WTC11 (cell line): ENCODE results near the gene DGKG. TPM values are rescaled to one million over a fixed set of nuclear protein-coding genes. Genes with fewer than 3 reads are reported as not detected.

Experiments
- ATAC-seq: fragments of 200-7000 bp; cut with Tn5 transposase; 2 replicates; pipeline ENCODE4 v1.10.0; 2021; ENCODE audit warnings: mild to moderate bottlenecking, moderate library complexity
- CTCF ChIA-PET: fragments of 300-600 bp; sonication (Branson Sonifier 250); formaldehyde crosslinking; loops from one replicate; lab custom pipeline; 2021; ENCODE audit warnings: antibody characterized with exemption; lab: Charles Lee
- POLR2A ChIA-PET: fragments of 350-600 bp; sonication (Branson Sonifier 250); formaldehyde crosslinking; loops from one replicate; lab custom pipeline; 2021; ENCODE audit warnings: antibody characterized with exemption; lab: Charles Lee
- DNase-seq: peaks from one replicate; pipeline ENCODE4 v3.0.0; 2021; ENCODE audit warnings: low spot score
- H3K27ac Mint-ChIP-seq: 2 replicates; pipeline ENCODE4 v1.8.0; 2021; ENCODE audit warnings: mixed read lengths
- H3K27me3 Mint-ChIP-seq: 2 replicates; pipeline ENCODE4 v1.8.0; 2021; ENCODE audit warnings: low read depth, mild to moderate bottlenecking, moderate library complexity, mixed read lengths
- H3K36me3 Mint-ChIP-seq: 2 replicates; pipeline ENCODE4 v1.8.0; 2021; ENCODE audit warnings: mixed read lengths
- H3K4me1 Mint-ChIP-seq: 2 replicates; pipeline ENCODE4 v1.8.0; 2022; ENCODE audit warnings: mixed read lengths
- H3K4me3 Mint-ChIP-seq: 2 replicates; pipeline ENCODE4 v1.8.0; 2021; ENCODE audit warnings: mild to moderate bottlenecking, moderate library complexity, mixed read lengths
- H3K9me3 Mint-ChIP-seq: 2 replicates; pipeline ENCODE4 v1.8.0; 2021; ENCODE audit warnings: mixed read lengths
- ATF6 ChIP-seq: sonication (generic); formaldehyde crosslinking; IDR thresholded peaks from 2 replicates; pipeline ENCODE4 v1.8.1; 2023; ENCODE audit warnings: mild to moderate bottlenecking, missing genetic modification reagents
- ELF4 ChIP-seq: sonication (generic); formaldehyde crosslinking; IDR thresholded peaks from 2 replicates; pipeline ENCODE4 v1.8.1; 2022; ENCODE audit warnings: low read depth, mild to moderate bottlenecking, moderate library complexity, missing genetic modification reagents
- GABPB1 ChIP-seq: sonication (generic); formaldehyde crosslinking; IDR thresholded peaks from 2 replicates; pipeline ENCODE4 v1.8.1; 2023; ENCODE audit warnings: mild to moderate bottlenecking, missing genetic modification reagents
- JUN ChIP-seq: sonication (generic); formaldehyde crosslinking; IDR thresholded peaks from 2 replicates; pipeline ENCODE4 v1.8.0; 2023; ENCODE audit warnings: mild to moderate bottlenecking, missing genetic modification reagents
- KAT7 ChIP-seq: sonication (generic); formaldehyde crosslinking; IDR thresholded peaks from 2 replicates; pipeline ENCODE4 v1.8.1; 2023; ENCODE audit warnings: missing genetic modification reagents, mild to moderate bottlenecking, borderline replicate concordance
- MAX ChIP-seq: sonication (generic); formaldehyde crosslinking; IDR thresholded peaks from 2 replicates; pipeline ENCODE4 v1.8.0; 2022; ENCODE audit warnings: mild to moderate bottlenecking, missing genetic modification reagents
- MYBL2 ChIP-seq: sonication (generic); formaldehyde crosslinking; IDR thresholded peaks from 2 replicates; pipeline ENCODE4 v1.8.1; 2023; ENCODE audit warnings: mild to moderate bottlenecking, moderate library complexity, missing genetic modification reagents
- NFE2L1 ChIP-seq: sonication (generic); formaldehyde crosslinking; IDR thresholded peaks from 2 replicates; pipeline ENCODE4 v1.8.1; 2023; ENCODE audit warnings: missing genetic modification reagents
- RELA ChIP-seq: sonication (generic); formaldehyde crosslinking; IDR thresholded peaks from 2 replicates; pipeline ENCODE4 v1.8.1; 2022; ENCODE audit warnings: missing genetic modification reagents, mild to moderate bottlenecking, borderline replicate concordance
- SOX15 ChIP-seq: fragments of 250-450 bp; sonication (Bioruptor Pico); IDR thresholded peaks from 2 replicates; pipeline ENCODE4 v1.9.0; 2021; ENCODE audit warnings: mild to moderate bottlenecking
- SP1 ChIP-seq: sonication (generic); formaldehyde crosslinking; conservative IDR thresholded peaks from 2 replicates; pipeline ENCODE4 v1.8.1; 2022; ENCODE audit warnings: missing genetic modification reagents
- TP53 ChIP-seq: sonication (generic); formaldehyde crosslinking; IDR thresholded peaks from 2 replicates; pipeline ENCODE4 v1.8.1; 2023; ENCODE audit warnings: mild to moderate bottlenecking, missing genetic modification reagents
- ZNF317 ChIP-seq: sonication (generic); formaldehyde crosslinking; IDR thresholded peaks from 2 replicates; pipeline ENCODE4 v1.8.1; 2023; ENCODE audit warnings: low read depth, mild to moderate bottlenecking, moderate library complexity, missing genetic modification reagents, borderline replicate concordance
- ZNF396 ChIP-seq: fragments of 250-450 bp; sonication (Bioruptor Pico); IDR thresholded peaks from 2 replicates; pipeline ENCODE4 v1.8.0; 2021; ENCODE audit warnings: mild to moderate bottlenecking, moderate library complexity, borderline replicate concordance
- total RNA-seq: library from RNA; stranded (reverse); gene quantifications from 3 replicates; pipeline ENCODE4 v1.2.3, GENCODE V29; 2021
- TF ChIP-seq, protein P1 (sequence below): sonication (generic); formaldehyde crosslinking; IDR thresholded peaks from 2 replicates; pipeline ENCODE4 v1.8.1; 2023; ENCODE audit warnings: mild to moderate bottlenecking, moderate library complexity, missing genetic modification reagents
- TF ChIP-seq, protein P2 (sequence below): sonication (generic); formaldehyde crosslinking; IDR thresholded peaks from 2 replicates; pipeline ENCODE4 v1.8.0; 2023; ENCODE audit warnings: missing genetic modification reagents
- TF ChIP-seq, protein P3 (sequence below): sonication (generic); formaldehyde crosslinking; IDR thresholded peaks from 2 replicates; pipeline ENCODE4 v1.8.0; 2022; ENCODE audit warnings: missing genetic modification reagents

The DGKG gene
- total RNA-seq, 1 experiment from 2014 or later, result 0.92 TPM

GRCh38 chr3:186246941-186247340 lies 115.1 kb downstream of the DGKG start:
- Mint-ChIP-seq H3K4me1 (peaks cover 10% of the 10 kb centered on the region), H3K27me3 (peaks cover 3% of the 10 kb centered on the region; the same call in 1 of the 2 replicates), H3K27ac (no peak overlapping the region), H3K36me3 (no peaks in the 10 kb centered on the region), H3K4me3 (no peak overlapping the region), H3K9me3 (no peaks in the 10 kb centered on the region)
- no peak for TF ChIP-seq JUN (CRISPR knock-in tag)
- TF ChIP-seq, protein P1, sequence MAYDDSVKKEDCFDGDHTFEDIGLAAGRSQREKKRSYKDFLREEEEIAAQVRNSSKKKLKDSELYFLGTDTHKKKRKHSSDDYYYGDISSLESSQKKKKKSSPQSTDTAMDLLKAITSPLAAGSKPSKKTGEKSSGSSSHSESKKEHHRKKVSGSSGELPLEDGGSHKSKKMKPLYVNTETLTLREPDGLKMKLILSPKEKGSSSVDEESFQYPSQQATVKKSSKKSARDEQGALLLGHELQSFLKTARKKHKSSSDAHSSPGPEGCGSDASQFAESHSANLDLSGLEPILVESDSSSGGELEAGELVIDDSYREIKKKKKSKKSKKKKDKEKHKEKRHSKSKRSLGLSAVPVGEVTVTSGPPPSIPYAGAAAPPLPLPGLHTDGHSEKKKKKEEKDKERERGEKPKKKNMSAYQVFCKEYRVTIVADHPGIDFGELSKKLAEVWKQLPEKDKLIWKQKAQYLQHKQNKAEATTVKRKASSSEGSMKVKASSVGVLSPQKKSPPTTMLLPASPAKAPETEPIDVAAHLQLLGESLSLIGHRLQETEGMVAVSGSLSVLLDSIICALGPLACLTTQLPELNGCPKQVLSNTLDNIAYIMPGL, result no peak
- TF ChIP-seq ZNF396 (CRISPR knock-in tag), result no peak
- TF ChIP-seq ATF6, result no peak
- TF ChIP-seq, protein P2, sequence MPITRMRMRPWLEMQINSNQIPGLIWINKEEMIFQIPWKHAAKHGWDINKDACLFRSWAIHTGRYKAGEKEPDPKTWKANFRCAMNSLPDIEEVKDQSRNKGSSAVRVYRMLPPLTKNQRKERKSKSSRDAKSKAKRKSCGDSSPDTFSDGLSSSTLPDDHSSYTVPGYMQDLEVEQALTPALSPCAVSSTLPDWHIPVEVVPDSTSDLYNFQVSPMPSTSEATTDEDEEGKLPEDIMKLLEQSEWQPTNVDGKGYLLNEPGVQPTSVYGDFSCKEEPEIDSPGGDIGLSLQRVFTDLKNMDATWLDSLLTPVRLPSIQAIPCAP, result no peak
- no peak for TF ChIP-seq SOX15 (CRISPR knock-in tag)
- TF ChIP-seq ELF4 (CRISPR knock-in tag), result no peak
- TF ChIP-seq KAT7 (CRISPR knock-in tag), result no peak
- no peak for TF ChIP-seq MYBL2 (CRISPR knock-in tag)
- TF ChIP-seq SP1 (CRISPR knock-in tag), result no peak
- TF ChIP-seq NFE2L1, result no peak
- no peak for ATAC-seq
- CTCF ChIA-PET, result interaction anchor here (0.5 to 1.5 kb wide), 4 partner anchors 9 to 973 kb away, joined by 3 to 4 read pairs (median 4); no protein-coding TSS in a partner anchor
- POLR2A ChIA-PET, result no interaction called here
- no peak for DNase-seq

DNA sequence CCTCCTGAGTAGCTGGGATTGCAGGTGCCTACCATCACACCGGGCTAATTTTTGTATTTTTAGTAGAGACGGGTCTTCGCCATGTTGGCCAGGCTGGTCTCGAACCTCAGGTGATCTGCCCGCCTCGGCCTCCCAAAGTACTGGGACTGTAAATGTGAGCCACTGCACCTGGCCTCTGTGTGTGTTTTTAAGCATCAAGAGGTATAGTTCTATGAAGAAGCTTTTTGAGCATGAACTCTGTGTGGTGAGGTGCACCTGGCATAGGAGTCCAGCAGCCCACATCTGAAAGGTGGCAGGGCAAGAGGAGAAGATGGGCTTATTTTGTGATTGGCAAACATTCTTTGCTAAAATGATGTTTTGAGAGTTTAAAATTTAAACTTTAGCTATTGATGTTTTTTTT lies 118.0 kb downstream of the DGKG start:
- no peaks in the 10 kb centered on the region for H3K9me3 Mint-ChIP-seq
- TF ChIP-seq ZNF317 (CRISPR knock-in tag), result no peak
- no peak for TF ChIP-seq ATF6
- TF ChIP-seq SOX15 (CRISPR knock-in tag), result no peak
- no peak overlapping the region for H3K27ac Mint-ChIP-seq
- ATAC-seq, result no peak
- no peak for DNase-seq
- H3K4me3 Mint-ChIP-seq, result no peak overlapping the region
- H3K36me3 Mint-ChIP-seq, result no peaks in the 10 kb centered on the region
- peaks cover 20% of the 10 kb centered on the region for H3K4me1 Mint-ChIP-seq
- H3K27me3 Mint-ChIP-seq, result peaks cover 3% of the 10 kb centered on the region; the same call in 1 of the 2 replicates
- ChIA-PET POLR2A (no interaction called here), CTCF (interaction anchor here (0.6 to 2.4 kb wide), 7 partner anchors 15 to 380 kb away, joined by 3 to 8 read pairs (median 3); no protein-coding TSS in a partner anchor)

- ChIA-PET POLR2A (interaction anchor here (0.6 to 1.3 kb wide), 3 partner anchors 283 to 705 kb away, joined by 3 to 6 read pairs (median 3); partner anchors contain the start of gene TRA2B), CTCF (interaction anchor here (0.6 to 3.2 kb wide), 51 partner anchors 10 to 582 kb away, joined by 3 to 34 read pairs (median 5); no protein-coding TSS in a partner anchor)
- Mint-ChIP-seq H3K4me1 (peaks cover 25% of the 10 kb centered on the region), H3K4me3 (no peak overlapping the region), H3K27me3 (no peaks in the 10 kb centered on the region), H3K27ac (no peak overlapping the region), H3K9me3 (no peaks in the 10 kb centered on the region), H3K36me3 (no peaks in the 10 kb centered on the region)
- ATAC-seq, result peak; percentile 95
- DNase-seq, result peak; percentile 83
- TF ChIP-seq, protein P1, result peak; percentile 60; the same call in 1 of the 2 replicates
- TF ChIP-seq TP53 (CRISPR knock-in tag) (no peak), MAX (peak; percentile 53; the same call in 1 of the 2 replicates), RELA (CRISPR knock-in tag) (no peak), NFE2L1 (peak; percentile 98), GABPB1 (CRISPR knock-in tag) (peak; percentile 53; the same call in 1 of the 2 replicates)
- TF ChIP-seq, protein P3, sequence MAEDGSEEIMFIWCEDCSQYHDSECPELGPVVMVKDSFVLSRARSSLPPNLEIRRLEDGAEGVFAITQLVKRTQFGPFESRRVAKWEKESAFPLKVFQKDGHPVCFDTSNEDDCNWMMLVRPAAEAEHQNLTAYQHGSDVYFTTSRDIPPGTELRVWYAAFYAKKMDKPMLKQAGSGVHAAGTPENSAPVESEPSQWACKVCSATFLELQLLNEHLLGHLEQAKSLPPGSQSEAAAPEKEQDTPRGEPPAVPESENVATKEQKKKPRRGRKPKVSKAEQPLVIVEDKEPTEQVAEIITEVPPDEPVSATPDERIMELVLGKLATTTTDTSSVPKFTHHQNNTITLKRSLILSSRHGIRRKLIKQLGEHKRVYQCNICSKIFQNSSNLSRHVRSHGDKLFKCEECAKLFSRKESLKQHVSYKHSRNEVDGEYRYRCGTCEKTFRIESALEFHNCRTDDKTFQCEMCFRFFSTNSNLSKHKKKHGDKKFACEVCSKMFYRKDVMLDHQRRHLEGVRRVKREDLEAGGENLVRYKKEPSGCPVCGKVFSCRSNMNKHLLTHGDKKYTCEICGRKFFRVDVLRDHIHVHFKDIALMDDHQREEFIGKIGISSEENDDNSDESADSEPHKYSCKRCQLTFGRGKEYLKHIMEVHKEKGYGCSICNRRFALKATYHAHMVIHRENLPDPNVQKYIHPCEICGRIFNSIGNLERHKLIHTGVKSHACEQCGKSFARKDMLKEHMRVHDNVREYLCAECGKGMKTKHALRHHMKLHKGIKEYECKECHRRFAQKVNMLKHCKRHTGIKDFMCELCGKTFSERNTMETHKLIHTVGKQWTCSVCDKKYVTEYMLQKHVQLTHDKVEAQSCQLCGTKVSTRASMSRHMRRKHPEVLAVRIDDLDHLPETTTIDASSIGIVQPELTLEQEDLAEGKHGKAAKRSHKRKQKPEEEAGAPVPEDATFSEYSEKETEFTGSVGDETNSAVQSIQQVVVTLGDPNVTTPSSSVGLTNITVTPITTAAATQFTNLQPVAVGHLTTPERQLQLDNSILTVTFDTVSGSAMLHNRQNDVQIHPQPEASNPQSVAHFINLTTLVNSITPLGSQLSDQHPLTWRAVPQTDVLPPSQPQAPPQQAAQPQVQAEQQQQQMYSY, result peak; percentile 43; the same call in 1 of the 2 replicates
Measured at GRCh38 chr3:186241910-186242821, 119.9 kb downstream of the DGKG start.
